K562 (cell line): ENCODE results near the gene SLC25A17. TPM values are rescaled to one million over a fixed set of nuclear protein-coding genes. Genes with fewer than 3 reads are reported as not detected.

Experiments used
- CREM ChIP-seq: IDR thresholded peaks from 2 replicates; pipeline ENCODE4 v1.6.1; 2014; ENCODE audit warnings: antibody characterized with exemption, low read depth
- CXXC5 ChIP-seq: fragments of 250-450 bp; sonication (Bioruptor Pico); IDR thresholded peaks from 2 replicates; pipeline ENCODE4 v1.8.0; 2022; ENCODE audit warnings: inconsistent platforms, mild to moderate bottlenecking, moderate library complexity
- EHMT2 ChIP-seq: fragments of 450-650 bp; IDR thresholded peaks from 2 replicates; pipeline ENCODE4 v1.6.1; 2018; ENCODE audit warnings: antibody characterized with exemption
- EP300 ChIP-seq: IDR thresholded peaks from 2 replicates; pipeline ENCODE4 v1.6.1; 2012; ENCODE audit warnings: low read length, improper control_type of control experiment
- HLTF ChIP-seq: fragments of 450-650 bp; IDR thresholded peaks from 2 replicates; pipeline ENCODE4 v1.6.1; 2016
- HNRNPK ChIP-seq: fragments of 200-400 bp; formaldehyde crosslinking; IDR thresholded peaks from one replicate; pipeline ENCODE4 v1.6.1; 2018; ENCODE audit warnings: mild to moderate bottlenecking, low read depth, low read length; ENCODE audit not compliant: poor library complexity, severe bottlenecking
- MAFG ChIP-seq: fragments of 450-650 bp; conservative IDR thresholded peaks from 2 replicates; pipeline ENCODE4 v1.6.1; 2016; ENCODE audit warnings: missing genetic modification characterization, missing compliant biosample characterization
- MGA ChIP-seq: fragments of 450-650 bp; IDR thresholded peaks from 2 replicates; pipeline ENCODE4 v1.6.1; 2016; ENCODE audit warnings: mild to moderate bottlenecking, moderate library complexity
- TCF7 ChIP-seq: sonication (generic); IDR thresholded peaks from 2 replicates; pipeline ENCODE4 v1.6.1; 2016; ENCODE audit warnings: antibody characterized with exemption, borderline replicate concordance
- ZNF586 ChIP-seq: fragments of 450-650 bp; formaldehyde crosslinking; conservative IDR thresholded peaks from 2 replicates; pipeline ENCODE4 v1.4.0; 2020; ENCODE audit warnings: mild to moderate bottlenecking, moderate library complexity
- ZNF75A ChIP-seq: fragments of 450-650 bp; formaldehyde crosslinking; IDR thresholded peaks from 2 replicates; pipeline ENCODE4 v1.4.0; 2020; ENCODE audit warnings: mild to moderate bottlenecking
- polyA plus RNA-seq, 8 experiments: library from polyadenylated mRNA; depleted of rRNA in 4 of 8; stranded (reverse) in 5 of 8; unstranded in 3 of 8; fragments of >200 nt; fragmentation: Nextera tagmentation in 2 of 8; fragmentation: Illumina TruSeq in 1 of 8; extraction: Ambion mirVana in 2 of 8; extraction: Trizol in 1 of 8; gene quantifications; 2 replicates each; pipeline versions ENCODE4 v1.2.1 to v1.2.3, GENCODE V29; 2011 to 2014; ENCODE audit warnings: inconsistent platforms in 1 of 8, missing spikeins in 1 of 8
- total RNA-seq, 7 experiments: library from RNA; depleted of rRNA in 6 of 7; stranded (reverse); fragments of >200 nt in 6 of 7; fragmentation: Illumina TruSeq in 2 of 7; extraction: Trizol in 2 of 7; gene quantifications; 2 replicates each; pipeline versions ENCODE4 v1.2.1 to v1.2.3, GENCODE V29; 2011 to 2021; ENCODE audit warnings: low replicate concordance in 1 of 7
- TF ChIP-seq, protein P1 (sequence below): conservative IDR thresholded peaks from 2 replicates; pipeline ENCODE4 v1.6.1; 2011; ENCODE audit warnings: low read depth, mild to moderate bottlenecking, low read length; ENCODE audit not compliant: control insufficient read depth
- TF ChIP-seq, protein P2 (sequence below), 2 experiments: fragments of 250-450 bp in 1 of 2; fragments of 450-650 bp in 1 of 2; sonication (Bioruptor Pico) in 1 of 2; IDR thresholded peaks; 2 replicates each; pipeline versions ENCODE4 v1.6.1 to v1.8.0; 2016 to 2021; ENCODE audit warnings: mild to moderate bottlenecking in 2 of 2, moderate library complexity in 2 of 2, missing compliant biosample characterization in 1 of 2, missing genetic modification characterization in 1 of 2
- TF ChIP-seq, protein P3 (sequence below): fragments of 250-450 bp; sonication (Bioruptor Pico); IDR thresholded peaks from 2 replicates; pipeline ENCODE4 v1.6.1; 2021; ENCODE audit warnings: mild to moderate bottlenecking

The SLC25A17 gene
- total and polyA plus RNA-seq, 9 of the 15 experiments (the other 6 are each of a cell fraction or from before 2014, with no cell fraction given): 32.6 to 136 (median 56.2) TPM

- TF ChIP-seq MGA (peak; percentile 47), TCF7 (peak; percentile 40; the same call in 1 of the 2 replicates), HLTF (no peak), ZNF586 (CRISPR knock-in tag) (no peak), HNRNPK (no peak), ZNF75A (no peak), CXXC5 (CRISPR knock-in tag) (0 out of 2 replicates have a peak, but pooled peaks have one; percentile 34), EHMT2 (no peak), MAFG (tag) (no peak), CREM (no peak), EP300 (peak; percentile 48)
- TF ChIP-seq, protein P1, sequence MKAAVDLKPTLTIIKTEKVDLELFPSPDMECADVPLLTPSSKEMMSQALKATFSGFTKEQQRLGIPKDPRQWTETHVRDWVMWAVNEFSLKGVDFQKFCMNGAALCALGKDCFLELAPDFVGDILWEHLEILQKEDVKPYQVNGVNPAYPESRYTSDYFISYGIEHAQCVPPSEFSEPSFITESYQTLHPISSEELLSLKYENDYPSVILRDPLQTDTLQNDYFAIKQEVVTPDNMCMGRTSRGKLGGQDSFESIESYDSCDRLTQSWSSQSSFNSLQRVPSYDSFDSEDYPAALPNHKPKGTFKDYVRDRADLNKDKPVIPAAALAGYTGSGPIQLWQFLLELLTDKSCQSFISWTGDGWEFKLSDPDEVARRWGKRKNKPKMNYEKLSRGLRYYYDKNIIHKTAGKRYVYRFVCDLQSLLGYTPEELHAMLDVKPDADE: no peak
- TF ChIP-seq, protein P2, sequence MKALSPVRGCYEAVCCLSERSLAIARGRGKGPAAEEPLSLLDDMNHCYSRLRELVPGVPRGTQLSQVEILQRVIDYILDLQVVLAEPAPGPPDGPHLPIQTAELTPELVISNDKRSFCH (CRISPR knock-in tag; IDR thresholded peaks at IDR 0.05): no peak
- TF ChIP-seq, protein P2 (tag; IDR thresholded peaks at IDR 0.05): 0 out of 2 replicates have a peak, but pooled peaks have one; percentile 52
- TF ChIP-seq, protein P3, sequence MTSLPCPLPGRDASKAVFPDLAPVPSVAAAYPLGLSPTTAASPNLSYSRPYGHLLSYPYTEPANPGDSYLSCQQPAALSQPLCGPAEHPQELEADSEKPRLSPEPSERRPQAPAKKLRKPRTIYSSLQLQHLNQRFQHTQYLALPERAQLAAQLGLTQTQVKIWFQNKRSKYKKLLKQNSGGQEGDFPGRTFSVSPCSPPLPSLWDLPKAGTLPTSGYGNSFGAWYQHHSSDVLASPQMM (CRISPR knock-in tag): no peak
Observed at GRCh38 chr22:40728731-40729189, 90.4 kb downstream of the SLC25A17 start (continued).
